Neural cell (in vitro differentiated cells): ENCODE results near the gene CNTN4. TPM values are rescaled to one million over a fixed set of nuclear protein-coding genes. Genes with fewer than 3 reads are reported as not detected.

ENCODE experiments used
- H2AFZ ChIP-seq: fragments of 200-600, 300-800 bp; sonication (generic), shearing (Covaris generic); 2 replicates; pipeline ENCODE4 v1.6.0; 2014; ENCODE audit warnings: low read depth, mild to moderate bottlenecking, antibody characterized with exemption, low read length, moderate library complexity
- H3F3A ChIP-seq: fragments of 200-600 bp; shearing (Covaris generic); 2 replicates; pipeline ENCODE4 v1.6.1; 2016; ENCODE audit warnings: mild to moderate bottlenecking, moderate library complexity, mixed read lengths, antibody characterized with exemption, low read length; ENCODE audit not compliant: insufficient read depth, poor library complexity, severe bottlenecking
- H3K27ac ChIP-seq: fragments of 200-600, 300-800 bp; sonication (generic), shearing (Covaris generic); 2 replicates; pipeline ENCODE4 v1.5.1; 2014; ENCODE audit warnings: mild to moderate bottlenecking, low read length, moderate library complexity
- H3K27me3 ChIP-seq: fragments of 300-800, 200-600 bp; sonication (generic), shearing (Covaris generic); 2 replicates; pipeline ENCODE4 v1.6.0; 2014; ENCODE audit warnings: mild to moderate bottlenecking, low read depth, low read length, moderate library complexity; ENCODE audit not compliant: insufficient read depth
- H3K36me3 ChIP-seq: fragments of 300-800, 200-600 bp; sonication (generic), shearing (Covaris generic); 2 replicates; pipeline ENCODE4 v1.5.1; 2014; ENCODE audit warnings: mild to moderate bottlenecking, antibody characterized with exemption, low read length, moderate library complexity; ENCODE audit not compliant: insufficient read depth
- H3K4me2 ChIP-seq: fragments of 300-800, 200-600 bp; sonication (generic), shearing (Covaris generic); 2 replicates; pipeline ENCODE4 v1.6.0; 2014; ENCODE audit warnings: mild to moderate bottlenecking, low read length
- H3K4me3 ChIP-seq: fragments of 300-800, 200-600 bp; sonication (generic), shearing (Covaris generic); 2 replicates; pipeline ENCODE4 v1.5.1; 2014; ENCODE audit warnings: mild to moderate bottlenecking, low read length, moderate library complexity
- H3K79me2 ChIP-seq: fragments of 200-600 bp; shearing (Covaris generic); replicated peaks from 2 replicates; pipeline ENCODE4 v1.6.0; 2014; ENCODE audit warnings: mild to moderate bottlenecking, low read length, moderate library complexity; ENCODE audit not compliant: insufficient read depth
- H3K9ac ChIP-seq: fragments of 300-800, 200-600 bp; sonication (generic), shearing (Covaris generic); 2 replicates; pipeline ENCODE4 v1.6.1; 2016; ENCODE audit warnings: mild to moderate bottlenecking, low read length, mixed read lengths
- H3K9me2 ChIP-seq: fragments of 200-600 bp; shearing (Covaris generic); 2 replicates; pipeline ENCODE4 v1.6.1; 2016; ENCODE audit warnings: mild to moderate bottlenecking, low read length, mixed read lengths; ENCODE audit not compliant: insufficient read depth
- H3K9me3 ChIP-seq: fragments of 200-600, 300-800 bp; sonication (generic), shearing (Covaris generic); 2 replicates; pipeline ENCODE4 v1.6.1; 2016; ENCODE audit warnings: mild to moderate bottlenecking, mixed run types, low read length, moderate library complexity, mixed read lengths
- H4K20me1 ChIP-seq: fragments of 200-600 bp; shearing (Covaris generic); 2 replicates; pipeline ENCODE4 v1.6.1; 2016; ENCODE audit warnings: mild to moderate bottlenecking, mixed run types; ENCODE audit not compliant: insufficient read depth
- TAF1 ChIP-seq: IDR thresholded peaks from 2 replicates; pipeline ENCODE4 v1.6.1; 2012; ENCODE audit warnings: low read depth
- polyA plus RNA-seq: library from polyadenylated mRNA; depleted of rRNA; stranded (reverse); fragments of >200 nt; gene quantifications from 2 replicates; pipeline ENCODE4 v1.2.3, GENCODE V29; 2014
- small RNA-seq, 3 experiments: library from RNA; depleted of rRNA; stranded (forward); fragments of <200 nt; gene quantifications; one replicate each; pipeline ENCODE3, GENCODE V24; 2012
- TF ChIP-seq, protein P1 (sequence below): fragments of 450-650 bp; IDR thresholded peaks from 2 replicates; pipeline ENCODE4 v1.5.1; 2014; ENCODE audit warnings: antibody characterized with exemption, mild to moderate bottlenecking, moderate library complexity; ENCODE audit not compliant: poor library complexity, severe bottlenecking

CNTN4 gene
- polyA plus RNA-seq, 1 donor from 2014 or later, result 10.6 TPM

GRCh38 chr3:3107181-3107580, 1008.5 kb downstream of the CNTN4 start:
- no peak overlapping the region for H3K4me2 ChIP-seq
- H3K9ac ChIP-seq, result no peak overlapping the region
- H3K9me3 ChIP-seq, result no peaks in the 10 kb centered on the region
- no peak overlapping the region for H3K27ac ChIP-seq
- no peaks in the 10 kb centered on the region for H4K20me1 ChIP-seq
- TF ChIP-seq, protein P1, sequence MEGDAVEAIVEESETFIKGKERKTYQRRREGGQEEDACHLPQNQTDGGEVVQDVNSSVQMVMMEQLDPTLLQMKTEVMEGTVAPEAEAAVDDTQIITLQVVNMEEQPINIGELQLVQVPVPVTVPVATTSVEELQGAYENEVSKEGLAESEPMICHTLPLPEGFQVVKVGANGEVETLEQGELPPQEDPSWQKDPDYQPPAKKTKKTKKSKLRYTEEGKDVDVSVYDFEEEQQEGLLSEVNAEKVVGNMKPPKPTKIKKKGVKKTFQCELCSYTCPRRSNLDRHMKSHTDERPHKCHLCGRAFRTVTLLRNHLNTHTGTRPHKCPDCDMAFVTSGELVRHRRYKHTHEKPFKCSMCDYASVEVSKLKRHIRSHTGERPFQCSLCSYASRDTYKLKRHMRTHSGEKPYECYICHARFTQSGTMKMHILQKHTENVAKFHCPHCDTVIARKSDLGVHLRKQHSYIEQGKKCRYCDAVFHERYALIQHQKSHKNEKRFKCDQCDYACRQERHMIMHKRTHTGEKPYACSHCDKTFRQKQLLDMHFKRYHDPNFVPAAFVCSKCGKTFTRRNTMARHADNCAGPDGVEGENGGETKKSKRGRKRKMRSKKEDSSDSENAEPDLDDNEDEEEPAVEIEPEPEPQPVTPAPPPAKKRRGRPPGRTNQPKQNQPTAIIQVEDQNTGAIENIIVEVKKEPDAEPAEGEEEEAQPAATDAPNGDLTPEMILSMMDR, result no peak
- no peak for TF ChIP-seq TAF1
- H3F3A ChIP-seq, result no peaks in the 10 kb centered on the region
- no peak overlapping the region for H2AFZ ChIP-seq
- no peaks in the 10 kb centered on the region for H3K27me3 ChIP-seq
- H3K79me2 ChIP-seq, result no peaks in the 10 kb centered on the region
- H3K36me3 ChIP-seq, result no peaks in the 10 kb centered on the region
- H3K9me2 ChIP-seq, result no peaks in the 10 kb centered on the region
- no peak overlapping the region for H3K4me3 ChIP-seq

Small RNA genes lying within 50 kb of the gene (small RNA-seq; reads per million reads assigned to genes)
- gene RF00416 (0 reads per million in 3 experiments), gene RN7SKP144 (0.10 to 0.24 (median 0.13) reads per million in 3 experiments)
